Psoas muscle (tissue), 8 donors: ENCODE data around the gene RAB17. TPM values are rescaled to one million over a fixed set of nuclear protein-coding genes. Genes with fewer than 3 reads are reported as not detected.
"Not testable (repeated sequence)": the region's sequence is repeated elsewhere in the genome, so short reads cannot be mapped to it uniquely, and the experiment has no call there.

Experiments
- ATAC-seq, 4 donors: fragments of 200-7000 bp; cut with Tn5 transposase; one replicate each; pipeline ENCODE4 v1.9.1; 2020; ENCODE audit warnings: moderate library complexity in 3 of 4, mild to moderate bottlenecking in 2 of 4
- DNase-seq, 2 donors: peaks; one replicate each; pipeline ENCODE4 v3.0.0-alpha.2; 2020
- H3K27ac ChIP-seq: fragments of 200-600 bp; one replicate; pipeline ENCODE4 v1.8.0; 2022
- H3K27me3 ChIP-seq, 3 donors: fragments of 200-600 bp in 1 of 3; one replicate each; pipeline versions ENCODE4 v1.6.1 to v1.8.0; 2013 to 2022; ENCODE audit warnings: low read length in 2 of 3, mild to moderate bottlenecking in 2 of 3, moderate library complexity in 1 of 3; ENCODE audit not compliant: insufficient read depth in 3 of 3
- H3K36me3 ChIP-seq, 2 donors: fragments of 200-600 bp in 1 of 2; one replicate each; pipeline versions ENCODE4 v1.6.1 to v1.8.0; 2013 to 2022; ENCODE audit warnings: low read depth in 1 of 2, mild to moderate bottlenecking in 1 of 2, moderate library complexity in 1 of 2; ENCODE audit not compliant: insufficient read depth in 1 of 2
- H3K4me1 ChIP-seq: fragments of 200-600 bp; one replicate; pipeline ENCODE4 v1.8.0; 2022
- H3K4me3 ChIP-seq: fragments of 200-600 bp; one replicate; pipeline ENCODE4 v1.8.0; 2022; ENCODE audit warnings: mild to moderate bottlenecking
- H3K9me3 ChIP-seq: fragments of 200-600 bp; one replicate; pipeline ENCODE4 v1.8.0; 2022
- CTCF ChIP-seq: fragments of 200-600 bp; IDR thresholded peaks from one replicate; pipeline ENCODE4 v1.8.0; 2022; ENCODE audit warnings: antibody characterized with exemption
- WGBS, 3 donors: extraction: QIAGEN DNeasy Blood & Tissue Kit; methylation state at CpG; one replicate each; pipeline versions ENCODE4 v1.1.6 to v1.1.7; 2013; 5-methylcytosine and 5-hydroxymethylcytosine counted together
- intact Hi-C, 2 donors: fragments of 100-400 bp; cut with DNase I; formaldehyde crosslinking; loops; one replicate each; pipeline versions ENCODE4 v1.11.0 to v1.14.2; 2022
- polyA plus RNA-seq, 3 donors: library from polyadenylated mRNA; stranded (reverse); fragments of 200-250 nt; gene quantifications; one replicate each; pipeline ENCODE4 v1.2.3, GENCODE V29; 2013
- total RNA-seq, 4 donors: library from RNA; stranded (reverse); fragmentation: NEBNext Ultra II Directional in 2 of 4; extraction: Animal tissue kit (Norgen Biotek cat#: 25700) in 2 of 4; gene quantifications; one replicate each; pipeline versions ENCODE4 v1.2.1 to v1.2.4, GENCODE V29; 2021 to 2023
- donor health status: healthy with polysubstance abuse.
- donor health status: DM: no; HTN: no; CAD: no; lungs with moderate emphysema.
- donor health status: Bipolar disorder and iron deficiency.
- donor health status: healthy.
- donor health status: DM: yes; HTN: yes; CAD: no.
- donor health status: DM: no; HTN: no; CAD: no.
- donor health status: DM: no; HTN: no; CAD: no.
- donor health status: DM: yes; HTN: yes; CAD: no.

The RAB17 gene
- total and polyA plus RNA-seq, 7 donors = 0.52 to 1.5 (median 1.2) TPM

GRCh38 chr2:237614151-237614720 lies 23.7 kb upstream of the RAB17 start:
- Histone ChIP-seq H3K9me3 (no peaks in the 10 kb centered on the region), H3K27me3 (no peaks in the 10 kb centered on the region), H3K4me3 (no peak overlapping the region), H3K36me3 (no peaks in the 10 kb centered on the region), H3K4me1 (peaks cover 37% of the 10 kb centered on the region), H3K27ac (no peak overlapping the region)
- no peak for DNase-seq
- WGBS, 3 donors = 83 to 95% (median 91%) methylated on average over 9 of the region's 9 CpGs
- intact Hi-C loops = no loop called here
- no peak for TF ChIP-seq CTCF
- ATAC-seq = no peak

- no peak overlapping the region for H3K27ac ChIP-seq
- H3K27me3 ChIP-seq = no peaks in the 10 kb centered on the region
- ATAC-seq (no peak), DNase-seq (no peak)
- no peaks in the 10 kb centered on the region for H3K9me3 ChIP-seq
- H3K36me3 ChIP-seq = no peaks in the 10 kb centered on the region
- H3K4me1 ChIP-seq = peaks cover 31% of the 10 kb centered on the region
- no peak overlapping the region for H3K4me3 ChIP-seq
- intact Hi-C loops = no loop called here
- TF ChIP-seq CTCF = no peak
Observed at GRCh38 chr2:237613679-237614078, 23.1 kb upstream of the RAB17 start.

- no peak overlapping the region for H3K27ac ChIP-seq
- no peaks in the 10 kb centered on the region for H3K36me3 ChIP-seq
- no peak for ATAC-seq
- no peaks in the 10 kb centered on the region for H3K9me3 ChIP-seq
- no peak overlapping the region for H3K4me3 ChIP-seq
- no peak for TF ChIP-seq CTCF
- 93 to 100% (median 96%) methylated on average over 10 of the region's 10 CpGs for WGBS, 3 donors
- peaks cover 22% of the 10 kb centered on the region for H3K4me1 ChIP-seq
- intact Hi-C loops = no loop called here
- no peaks in the 10 kb centered on the region for H3K27me3 ChIP-seq
- DNase-seq = no peak
Observed at GRCh38 chr2:237612527-237613357, 22.2 kb upstream of the RAB17 start.

- intact Hi-C loops, ATAC-seq: not testable (repeated sequence)
Observed at GRCh38 chr2:237606522-237606921, 16.0 kb upstream of the RAB17 start.

GRCh38 chr2:237604960-237605359 lies 14.4 kb upstream of the RAB17 start:
- no peaks in the 10 kb centered on the region for H3K9me3 ChIP-seq
- no peak overlapping the region for H3K4me3 ChIP-seq
- TF ChIP-seq CTCF = peak; percentile 29
- peaks cover 15% of the 10 kb centered on the region for H3K4me1 ChIP-seq
- no peaks in the 10 kb centered on the region for H3K36me3 ChIP-seq
- DNase-seq (no peak), ATAC-seq (peak in 1 of 4 donors; percentile 26)
- 77 to 87% (median 84%) methylated on average over 9 of the region's 9 CpGs for WGBS, 3 donors
- no peak overlapping the region for H3K27ac ChIP-seq
- intact Hi-C loops = loop anchor here in 1 of 2 donors (5.0 kb wide), 2 partner anchors 57 to 142 kb away; no protein-coding TSS in a partner anchor
- no peaks in the 10 kb centered on the region for H3K27me3 ChIP-seq

More at GRCh38 chr2:237606522-237606921, 16.0 kb upstream of the RAB17 start:
- H3K4me3 ChIP-seq, H3K27me3 ChIP-seq, DNase-seq, H3K9me3 ChIP-seq, H3K36me3 ChIP-seq, H3K27ac ChIP-seq, H3K4me1 ChIP-seq: not testable (repeated sequence)
- 84 to 89% (median 89%) methylated on average over 4 of the region's 4 CpGs for WGBS, 3 donors
